GM12878 (cell line): ENCODE results near the gene SLC37A2. TPM values are rescaled to one million over a fixed set of nuclear protein-coding genes. Genes with fewer than 3 reads are reported as not detected.

ENCODE experiments used
- BACH1 ChIP-seq: fragments of 450-650 bp; IDR thresholded peaks from 2 replicates; pipeline ENCODE4 v1.6.1; 2017; ENCODE audit warnings: mild to moderate bottlenecking, borderline replicate concordance
- BCL11A ChIP-seq: IDR thresholded peaks from 2 replicates; pipeline ENCODE4 v1.6.1; 2011; ENCODE audit warnings: low read depth, low read length
- BHLHE40 ChIP-seq, 2 experiments: fragments of 450-650 bp in 1 of 2; IDR thresholded peaks; 2 replicates each; pipeline ENCODE4 v1.6.1; 2011 to 2017; ENCODE audit warnings: low read depth in 2 of 2, borderline replicate concordance in 1 of 2, improper control_type of control experiment in 1 of 2, low read length in 1 of 2, mild to moderate bottlenecking in 1 of 2
- BRCA1 ChIP-seq: IDR thresholded peaks from 2 replicates; pipeline ENCODE4 v1.6.1; 2011; ENCODE audit warnings: low read depth, low read length, improper control_type of control experiment
- CBX5 ChIP-seq: sonication (generic); IDR thresholded peaks from 2 replicates; pipeline ENCODE4 v1.6.1; 2016; ENCODE audit warnings: low read depth, moderate library complexity, mild to moderate bottlenecking, inconsistent platforms
- CREB1 ChIP-seq: IDR thresholded peaks from 2 replicates; pipeline ENCODE4 v1.6.1; 2012; ENCODE audit warnings: low read depth, mild to moderate bottlenecking, inconsistent platforms
- IKZF2 ChIP-seq, 2 experiments: fragments of 450-650 bp; IDR thresholded peaks; 2 replicates each; pipeline ENCODE4 v1.6.1; 2017; ENCODE audit warnings: mild to moderate bottlenecking in 2 of 2, moderate library complexity in 2 of 2
- IRF4 ChIP-seq: IDR thresholded peaks from 2 replicates; pipeline ENCODE4 v1.6.1; 2011; ENCODE audit warnings: low read depth, low read length
- LARP7 ChIP-seq: fragments of 450-650 bp; IDR thresholded peaks from 2 replicates; pipeline ENCODE4 v1.6.1; 2017; ENCODE audit warnings: mild to moderate bottlenecking
- MAX ChIP-seq: IDR thresholded peaks from 2 replicates; pipeline ENCODE4 v1.6.1; 2012; ENCODE audit warnings: low read depth, low read length, improper control_type of control experiment
- MEF2A ChIP-seq: IDR thresholded peaks from 2 replicates; pipeline ENCODE4 v1.6.1; 2011; ENCODE audit warnings: low read depth, mild to moderate bottlenecking, low read length, moderate library complexity; ENCODE audit not compliant: insufficient read depth
- NFXL1 ChIP-seq: fragments of 450-650 bp; IDR thresholded peaks from 2 replicates; pipeline ENCODE4 v1.6.1; 2017; ENCODE audit warnings: antibody characterized with exemption, mild to moderate bottlenecking, borderline replicate concordance
- NFYA ChIP-seq: IDR thresholded peaks from 2 replicates; pipeline ENCODE4 v1.6.1; 2011; ENCODE audit warnings: low read depth, mild to moderate bottlenecking, low read length, improper control_type of control experiment, borderline replicate concordance
- POLR2A ChIP-seq: IDR thresholded peaks from 2 replicates; pipeline ENCODE4 v1.6.1; 2011; ENCODE audit warnings: low read depth, mild to moderate bottlenecking, low read length
- POU2F2 ChIP-seq: IDR thresholded peaks from 3 replicates; pipeline ENCODE4 v1.6.1; 2011; ENCODE audit warnings: low read depth, mild to moderate bottlenecking, low read length, borderline replicate concordance
- RAD51 ChIP-seq: fragments of 450-650 bp; IDR thresholded peaks from 2 replicates; pipeline ENCODE4 v1.6.1; 2016; ENCODE audit warnings: moderate library complexity, mild to moderate bottlenecking, inconsistent platforms
- RBBP5 ChIP-seq: fragments of 200-600 bp; sonication (generic); conservative IDR thresholded peaks from 2 replicates; pipeline ENCODE4 v1.6.1; 2016
- RELA ChIP-seq: fragments of 450-650 bp; IDR thresholded peaks from 2 replicates; pipeline ENCODE4 v1.8.0; 2014; ENCODE audit warnings: borderline replicate concordance; ENCODE audit not compliant: partially characterized antibody
- RUNX3 ChIP-seq: IDR thresholded peaks from 2 replicates; pipeline ENCODE4 v1.6.1; 2012; ENCODE audit warnings: low read length, inconsistent platforms
- YY1 ChIP-seq: IDR thresholded peaks from 2 replicates; pipeline ENCODE4 v1.6.1; 2011; ENCODE audit warnings: low read depth, mild to moderate bottlenecking, low read length
- ZNF24 ChIP-seq: fragments of 450-650 bp; IDR thresholded peaks from 2 replicates; pipeline ENCODE4 v1.6.1; 2017; ENCODE audit warnings: antibody characterized with exemption, mild to moderate bottlenecking
- polyA plus RNA-seq, 11 experiments: library from polyadenylated mRNA; depleted of rRNA in 4 of 11; unstranded in 6 of 11; stranded (reverse) in 5 of 11; fragments of >200 nt; fragmentation: Nextera tagmentation in 4 of 11; fragmentation: Illumina TruSeq in 1 of 11; extraction: Ambion mirVana in 4 of 11; extraction: Trizol in 1 of 11; gene quantifications; 1 replicate in 1 of 11; 2 replicates in 10 of 11; pipeline versions ENCODE4 v1.2.1 to v1.2.3, GENCODE V29; 2011 to 2016; ENCODE audit warnings: inconsistent platforms in 2 of 11, missing spikeins in 2 of 11, low read depth in 1 of 11
- total RNA-seq, 4 experiments: library from RNA; depleted of rRNA in 3 of 4; stranded (reverse); fragments of >200 nt in 3 of 4; fragmentation: Illumina TruSeq in 1 of 4; extraction: Trizol in 1 of 4; gene quantifications; 2 replicates each; pipeline versions ENCODE4 v1.2.1 to v1.2.3, GENCODE V29; 2013 to 2021
- TF ChIP-seq, protein P1 (sequence below): fragments of 450-650 bp; IDR thresholded peaks from 2 replicates; pipeline ENCODE4 v1.6.1; 2017; ENCODE audit warnings: mild to moderate bottlenecking
- TF ChIP-seq, protein P2 (sequence below), 3 experiments: IDR thresholded peaks in 2 of 3; conservative IDR thresholded peaks in 1 of 3; 2 replicates each; pipeline ENCODE4 v1.5.1; 2011; ENCODE audit warnings: low read depth in 3 of 3, low read length in 3 of 3, mild to moderate bottlenecking in 3 of 3, control low read depth in 2 of 3, moderate library complexity in 2 of 3, inconsistent platforms in 1 of 3, mixed read lengths in 1 of 3; ENCODE audit not compliant: control insufficient read depth in 2 of 3, insufficient read depth in 1 of 3; ENCODE audit errors: extremely low read depth in 1 of 3
- TF ChIP-seq, protein P3 (sequence below): fragments of 450-650 bp; conservative IDR thresholded peaks from 2 replicates; pipeline ENCODE4 v1.6.1; 2017; ENCODE audit warnings: mild to moderate bottlenecking, moderate library complexity
- TF ChIP-seq, protein P4 (sequence below): fragments of 450-650 bp; IDR thresholded peaks from 2 replicates; pipeline ENCODE4 v1.6.1; 2014; ENCODE audit warnings: mild to moderate bottlenecking

SLC37A2 gene
- total and polyA plus RNA-seq, 10 of the 15 experiments (the other 5 are each of a cell fraction or from before 2014, with no cell fraction given) = 0.26 to 9.8 (median 2.0) TPM

DNA sequence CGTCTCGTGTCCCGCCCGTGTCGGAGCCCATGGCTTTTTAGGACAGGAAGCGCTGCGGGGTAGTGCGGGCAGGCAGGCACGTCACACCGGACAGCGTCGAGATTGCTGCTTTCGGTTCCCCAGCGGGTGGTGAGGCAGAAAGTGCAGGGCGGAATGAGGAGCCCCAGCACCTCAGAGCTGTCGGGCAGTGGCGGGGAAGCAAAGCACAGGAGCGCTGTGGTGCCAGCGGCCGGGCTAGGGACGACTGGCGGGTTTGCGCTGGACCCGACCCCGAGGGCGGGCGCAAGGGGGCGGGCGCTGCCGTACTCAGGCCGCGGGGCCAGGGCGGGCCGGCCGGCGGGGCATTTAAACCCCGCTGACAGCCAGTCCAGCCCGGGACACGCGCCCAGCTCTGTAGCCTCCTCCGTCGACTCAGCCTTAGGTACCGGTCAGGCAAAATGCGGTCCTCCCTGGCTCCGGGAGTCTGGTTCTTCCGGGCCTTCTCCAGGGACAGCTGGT is at the start of gene SLC37A2 (continued):
- TF ChIP-seq, protein P1, sequence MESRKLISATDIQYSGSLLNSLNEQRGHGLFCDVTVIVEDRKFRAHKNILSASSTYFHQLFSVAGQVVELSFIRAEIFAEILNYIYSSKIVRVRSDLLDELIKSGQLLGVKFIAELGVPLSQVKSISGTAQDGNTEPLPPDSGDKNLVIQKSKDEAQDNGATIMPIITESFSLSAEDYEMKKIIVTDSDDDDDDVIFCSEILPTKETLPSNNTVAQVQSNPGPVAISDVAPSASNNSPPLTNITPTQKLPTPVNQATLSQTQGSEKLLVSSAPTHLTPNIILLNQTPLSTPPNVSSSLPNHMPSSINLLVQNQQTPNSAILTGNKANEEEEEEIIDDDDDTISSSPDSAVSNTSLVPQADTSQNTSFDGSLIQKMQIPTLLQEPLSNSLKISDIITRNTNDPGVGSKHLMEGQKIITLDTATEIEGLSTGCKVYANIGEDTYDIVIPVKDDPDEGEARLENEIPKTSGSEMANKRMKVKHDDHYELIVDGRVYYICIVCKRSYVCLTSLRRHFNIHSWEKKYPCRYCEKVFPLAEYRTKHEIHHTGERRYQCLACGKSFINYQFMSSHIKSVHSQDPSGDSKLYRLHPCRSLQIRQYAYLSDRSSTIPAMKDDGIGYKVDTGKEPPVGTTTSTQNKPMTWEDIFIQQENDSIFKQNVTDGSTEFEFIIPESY = no peak
- TF ChIP-seq, protein P2, sequence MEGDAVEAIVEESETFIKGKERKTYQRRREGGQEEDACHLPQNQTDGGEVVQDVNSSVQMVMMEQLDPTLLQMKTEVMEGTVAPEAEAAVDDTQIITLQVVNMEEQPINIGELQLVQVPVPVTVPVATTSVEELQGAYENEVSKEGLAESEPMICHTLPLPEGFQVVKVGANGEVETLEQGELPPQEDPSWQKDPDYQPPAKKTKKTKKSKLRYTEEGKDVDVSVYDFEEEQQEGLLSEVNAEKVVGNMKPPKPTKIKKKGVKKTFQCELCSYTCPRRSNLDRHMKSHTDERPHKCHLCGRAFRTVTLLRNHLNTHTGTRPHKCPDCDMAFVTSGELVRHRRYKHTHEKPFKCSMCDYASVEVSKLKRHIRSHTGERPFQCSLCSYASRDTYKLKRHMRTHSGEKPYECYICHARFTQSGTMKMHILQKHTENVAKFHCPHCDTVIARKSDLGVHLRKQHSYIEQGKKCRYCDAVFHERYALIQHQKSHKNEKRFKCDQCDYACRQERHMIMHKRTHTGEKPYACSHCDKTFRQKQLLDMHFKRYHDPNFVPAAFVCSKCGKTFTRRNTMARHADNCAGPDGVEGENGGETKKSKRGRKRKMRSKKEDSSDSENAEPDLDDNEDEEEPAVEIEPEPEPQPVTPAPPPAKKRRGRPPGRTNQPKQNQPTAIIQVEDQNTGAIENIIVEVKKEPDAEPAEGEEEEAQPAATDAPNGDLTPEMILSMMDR (IDR thresholded peaks at IDR 0.05 in 2 of 3, conservative IDR thresholded peaks at IDR 0.05 in 1 of 3; ENCODE audit: control insufficient read depth in 2 of 3, extremely low read depth in 1 of 3, insufficient read depth in 1 of 3, low read depth in 3 of 3, low read length in 3 of 3) = peak in 2 of 3 experiments; percentile 18 to 39; a peak in 3 of 6 replicates
- TF ChIP-seq, protein P3, sequence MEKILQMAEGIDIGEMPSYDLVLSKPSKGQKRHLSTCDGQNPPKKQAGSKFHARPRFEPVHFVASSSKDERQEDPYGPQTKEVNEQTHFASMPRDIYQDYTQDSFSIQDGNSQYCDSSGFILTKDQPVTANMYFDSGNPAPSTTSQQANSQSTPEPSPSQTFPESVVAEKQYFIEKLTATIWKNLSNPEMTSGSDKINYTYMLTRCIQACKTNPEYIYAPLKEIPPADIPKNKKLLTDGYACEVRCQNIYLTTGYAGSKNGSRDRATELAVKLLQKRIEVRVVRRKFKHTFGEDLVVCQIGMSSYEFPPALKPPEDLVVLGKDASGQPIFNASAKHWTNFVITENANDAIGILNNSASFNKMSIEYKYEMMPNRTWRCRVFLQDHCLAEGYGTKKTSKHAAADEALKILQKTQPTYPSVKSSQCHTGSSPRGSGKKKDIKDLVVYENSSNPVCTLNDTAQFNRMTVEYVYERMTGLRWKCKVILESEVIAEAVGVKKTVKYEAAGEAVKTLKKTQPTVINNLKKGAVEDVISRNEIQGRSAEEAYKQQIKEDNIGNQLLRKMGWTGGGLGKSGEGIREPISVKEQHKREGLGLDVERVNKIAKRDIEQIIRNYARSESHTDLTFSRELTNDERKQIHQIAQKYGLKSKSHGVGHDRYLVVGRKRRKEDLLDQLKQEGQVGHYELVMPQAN = peak; percentile 86
- peak; percentile 80; the same call in 1 of the 2 replicates for TF ChIP-seq BACH1
- TF ChIP-seq RBBP5 = no peak
- peak; percentile 75 for TF ChIP-seq LARP7
- TF ChIP-seq IKZF2 (IDR thresholded peaks at IDR 0.05) = peak; percentile 96 to 98; a peak in 2 of 4 replicates
- TF ChIP-seq BCL11A = no peak; the same call in 1 of the 2 replicates
- TF ChIP-seq RUNX3 = peak; percentile 68
- no peak for TF ChIP-seq RELA
- no peak for TF ChIP-seq BRCA1
- peak; percentile 94 for TF ChIP-seq POLR2A
- TF ChIP-seq POU2F2 = peak; percentile 47; the same call in 1 of the 3 replicates
- peak; percentile 90 for TF ChIP-seq IRF4
- no peak for TF ChIP-seq RAD51
- peak; percentile 17; the same call in 1 of the 2 replicates for TF ChIP-seq YY1
- TF ChIP-seq NFYA = no peak
- peak; percentile 45; the same call in 1 of the 2 replicates for TF ChIP-seq ZNF24
- peak; percentile 94 to 96 for TF ChIP-seq BHLHE40 (IDR thresholded peaks at IDR 0.05; ENCODE audit: borderline replicate concordance in 1 of 2, low read depth in 2 of 2, low read length in 1 of 2)
- no peak for TF ChIP-seq MEF2A
- peak; percentile 69; the same call in 1 of the 2 replicates for TF ChIP-seq MAX
- peak; percentile 96 for TF ChIP-seq CBX5
- TF ChIP-seq CREB1 = peak; percentile 86
- TF ChIP-seq NFXL1 = no peak
- TF ChIP-seq, protein P4, sequence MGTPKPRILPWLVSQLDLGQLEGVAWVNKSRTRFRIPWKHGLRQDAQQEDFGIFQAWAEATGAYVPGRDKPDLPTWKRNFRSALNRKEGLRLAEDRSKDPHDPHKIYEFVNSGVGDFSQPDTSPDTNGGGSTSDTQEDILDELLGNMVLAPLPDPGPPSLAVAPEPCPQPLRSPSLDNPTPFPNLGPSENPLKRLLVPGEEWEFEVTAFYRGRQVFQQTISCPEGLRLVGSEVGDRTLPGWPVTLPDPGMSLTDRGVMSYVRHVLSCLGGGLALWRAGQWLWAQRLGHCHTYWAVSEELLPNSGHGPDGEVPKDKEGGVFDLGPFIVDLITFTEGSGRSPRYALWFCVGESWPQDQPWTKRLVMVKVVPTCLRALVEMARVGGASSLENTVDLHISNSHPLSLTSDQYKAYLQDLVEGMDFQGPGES = no peak; the same call in 1 of the 2 replicates
